Neural cell (in vitro differentiated cells): Measurements from ENCODE around the gene DAD1.

ENCODE experiments used
- CTCF ChIP-seq: fragments of 450-650 bp; IDR thresholded peaks from 2 replicates; pipeline ENCODE4 v1.5.1; 2014; ENCODE audit warnings: antibody characterized with exemption, mild to moderate bottlenecking, moderate library complexity; ENCODE audit not compliant: poor library complexity, severe bottlenecking
- EZH2 ChIP-seq: fragments of 200-600, 300-800 bp; shearing (Covaris generic), sonication (generic); IDR thresholded peaks from 2 replicates; pipeline ENCODE4 v1.6.1; 2014; ENCODE audit warnings: antibody characterized with exemption, low read length, borderline replicate concordance, mild to moderate bottlenecking; ENCODE audit not compliant: insufficient read depth, poor library complexity, severe bottlenecking
- MXI1 ChIP-seq: fragments of 450-650 bp; conservative IDR thresholded peaks from 2 replicates; pipeline ENCODE4 v1.6.1; 2014; ENCODE audit warnings: antibody characterized with exemption, mild to moderate bottlenecking; ENCODE audit not compliant: poor library complexity, severe bottlenecking
- POLR2AphosphoS5 ChIP-seq: IDR thresholded peaks from 2 replicates; pipeline ENCODE4 v1.6.1; 2012
- TAF1 ChIP-seq: IDR thresholded peaks from 2 replicates; pipeline ENCODE4 v1.6.1; 2012; ENCODE audit warnings: low read depth
- TF ChIP-seq, protein P1 (sequence below): IDR thresholded peaks from 2 replicates; pipeline ENCODE4 v1.6.1; 2012; ENCODE audit warnings: borderline replicate concordance

DNA sequence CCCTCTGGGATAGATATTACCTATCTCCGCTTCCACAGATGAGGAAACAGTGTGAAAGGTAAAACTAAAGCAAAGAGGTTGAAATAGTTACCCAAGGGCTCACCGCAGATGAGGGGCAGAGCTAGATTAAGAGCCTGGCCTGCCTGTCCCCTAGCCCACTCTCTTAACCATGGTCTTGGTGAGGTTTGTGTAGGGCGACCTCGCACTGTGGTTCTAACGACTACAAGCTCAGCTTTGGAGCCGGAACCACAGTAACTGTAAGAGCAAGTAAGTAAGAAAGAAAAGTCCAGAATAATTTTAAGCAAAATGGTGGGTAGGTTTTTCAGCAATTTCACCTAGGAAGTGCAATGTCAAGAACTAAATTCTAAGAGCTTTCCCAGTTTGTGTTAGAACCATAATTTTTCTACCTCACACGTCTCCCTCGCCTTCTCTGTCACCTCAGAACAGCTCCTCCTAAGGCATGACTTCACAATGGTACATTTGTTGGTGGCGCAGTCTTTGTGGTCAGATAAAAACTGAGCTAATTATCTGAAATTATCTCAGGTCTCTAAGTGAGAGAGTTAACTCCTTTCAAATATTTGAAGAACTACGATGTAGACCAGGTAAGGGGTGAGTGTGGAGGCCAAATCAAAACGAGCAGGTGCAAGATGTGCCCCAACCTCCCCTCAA lies 64.8 kb downstream of the DAD1 start:
- TF ChIP-seq CTCF = no peak
- TF ChIP-seq POLR2AphosphoS5 = no peak
- TF ChIP-seq TAF1 = no peak
- TF ChIP-seq, protein P1, sequence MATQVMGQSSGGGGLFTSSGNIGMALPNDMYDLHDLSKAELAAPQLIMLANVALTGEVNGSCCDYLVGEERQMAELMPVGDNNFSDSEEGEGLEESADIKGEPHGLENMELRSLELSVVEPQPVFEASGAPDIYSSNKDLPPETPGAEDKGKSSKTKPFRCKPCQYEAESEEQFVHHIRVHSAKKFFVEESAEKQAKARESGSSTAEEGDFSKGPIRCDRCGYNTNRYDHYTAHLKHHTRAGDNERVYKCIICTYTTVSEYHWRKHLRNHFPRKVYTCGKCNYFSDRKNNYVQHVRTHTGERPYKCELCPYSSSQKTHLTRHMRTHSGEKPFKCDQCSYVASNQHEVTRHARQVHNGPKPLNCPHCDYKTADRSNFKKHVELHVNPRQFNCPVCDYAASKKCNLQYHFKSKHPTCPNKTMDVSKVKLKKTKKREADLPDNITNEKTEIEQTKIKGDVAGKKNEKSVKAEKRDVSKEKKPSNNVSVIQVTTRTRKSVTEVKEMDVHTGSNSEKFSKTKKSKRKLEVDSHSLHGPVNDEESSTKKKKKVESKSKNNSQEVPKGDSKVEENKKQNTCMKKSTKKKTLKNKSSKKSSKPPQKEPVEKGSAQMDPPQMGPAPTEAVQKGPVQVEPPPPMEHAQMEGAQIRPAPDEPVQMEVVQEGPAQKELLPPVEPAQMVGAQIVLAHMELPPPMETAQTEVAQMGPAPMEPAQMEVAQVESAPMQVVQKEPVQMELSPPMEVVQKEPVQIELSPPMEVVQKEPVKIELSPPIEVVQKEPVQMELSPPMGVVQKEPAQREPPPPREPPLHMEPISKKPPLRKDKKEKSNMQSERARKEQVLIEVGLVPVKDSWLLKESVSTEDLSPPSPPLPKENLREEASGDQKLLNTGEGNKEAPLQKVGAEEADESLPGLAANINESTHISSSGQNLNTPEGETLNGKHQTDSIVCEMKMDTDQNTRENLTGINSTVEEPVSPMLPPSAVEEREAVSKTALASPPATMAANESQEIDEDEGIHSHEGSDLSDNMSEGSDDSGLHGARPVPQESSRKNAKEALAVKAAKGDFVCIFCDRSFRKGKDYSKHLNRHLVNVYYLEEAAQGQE = no peak
- TF ChIP-seq EZH2 = no peak
- no peak for TF ChIP-seq MXI1
